Endothelial cell of umbilical vein (primary cell): Measurements from ENCODE around the gene ALOX15B.

Experiments
- CTCF ChIP-seq, 2 donors: IDR thresholded peaks; 1 replicate in 1 of 2; 2 replicates in 1 of 2; pipeline ENCODE4 v1.5.1; 2011; ENCODE audit warnings: low read length in 2 of 2, mild to moderate bottlenecking in 2 of 2, moderate library complexity in 2 of 2, control low read depth in 1 of 2, inconsistent platforms in 1 of 2, low read depth in 1 of 2; ENCODE audit not compliant: insufficient read depth in 1 of 2; ENCODE audit errors: extremely low read depth in 1 of 2
- EZH2 ChIP-seq: IDR thresholded peaks from 2 replicates; pipeline ENCODE4 v1.6.1; 2012; ENCODE audit warnings: borderline replicate concordance, low read depth, mild to moderate bottlenecking, moderate library complexity, low read length, inconsistent platforms; ENCODE audit not compliant: severe bottlenecking
- GATA2 ChIP-seq: IDR thresholded peaks from 2 replicates; pipeline ENCODE4 v1.7.0; 2011; ENCODE audit warnings: low read depth, mild to moderate bottlenecking, moderate library complexity, mixed read lengths, low read length; ENCODE audit not compliant: insufficient read length, insufficient read depth
- JUN ChIP-seq: IDR thresholded peaks from 2 replicates; pipeline ENCODE4 v1.6.1; 2011; ENCODE audit warnings: borderline replicate concordance, low read depth; ENCODE audit not compliant: insufficient read length, insufficient read depth
- MAX ChIP-seq: IDR thresholded peaks from 2 replicates; pipeline ENCODE4 v1.6.1; 2011; ENCODE audit not compliant: insufficient read depth, insufficient read length
- POLR2A ChIP-seq: IDR thresholded peaks from 2 replicates; pipeline ENCODE4 v1.6.1; 2012; ENCODE audit warnings: low read depth, mild to moderate bottlenecking, control low read depth, low read length
- POLR2AphosphoS5 ChIP-seq: IDR thresholded peaks from 2 replicates; pipeline ENCODE4 v1.6.1; 2012; ENCODE audit warnings: low read depth, mild to moderate bottlenecking, control low read depth, low read length, moderate library complexity; ENCODE audit not compliant: insufficient read depth

- no peak for TF ChIP-seq CTCF (IDR thresholded peaks at IDR 0.05; ENCODE audit: extremely low read depth in 1 of 2, insufficient read depth in 1 of 2, low read depth in 1 of 2, low read length in 2 of 2)
- TF ChIP-seq EZH2 = peak; percentile 87
- no peak for TF ChIP-seq GATA2
- no peak for TF ChIP-seq POLR2AphosphoS5
- TF ChIP-seq POLR2A = no peak
- no peak for TF ChIP-seq MAX
- TF ChIP-seq JUN = no peak
These were observed 35.2 kb upstream of the ALOX15B start for GRCh38 chr17:8003594-8004181.
